Measurements from ENCODE around the gene PRPF40A. TPM values are rescaled to one million over a fixed set of nuclear protein-coding genes. Genes with fewer than 3 reads are reported as not detected.
"Not testable (repeated sequence)": the region's sequence is repeated elsewhere in the genome, so short reads cannot be mapped to it uniquely, and the experiment has no call there.

PRPF40A gene
- polyA plus RNA-seq: 10 to 100 TPM; 15.6 to 26.1 TPM

- Histone ChIP-seq H3K36me3 (ENCODE audit: control insufficient read depth in 2 of 2, insufficient read depth in 2 of 2, low read length in 1 of 2) (peaks cover 0 to 1% of the 10 kb centered on the region in 2 donors), H3K4me1 (ENCODE audit: control insufficient read depth in 2 of 2, insufficient read depth in 2 of 2, low read length in 1 of 2) (peaks cover 0 to 2% of the 10 kb centered on the region in 2 donors), H3K4me3 (ENCODE audit: low read depth in 1 of 2, low read length in 2 of 2) (peak within 1 kb of the TSS; percentile 88 to 91), H3K27me3 (ENCODE audit: control insufficient read depth in 1 of 2, insufficient read depth in 2 of 2, low read length in 2 of 2) (no peaks in the 10 kb centered on the region), H3K9me3 (ENCODE audit: control insufficient read depth in 2 of 2, insufficient read depth in 1 of 2, low read depth in 1 of 2, low read length in 1 of 2) (no peaks in the 10 kb centered on the region), H3K27ac (ENCODE audit: low read depth in 2 of 2, low read length in 1 of 2) (peak within 1 kb of the TSS; percentile 99 to 100)
- 0 to 1% methylated on average over 65 to 71 of the region's 71 CpGs for WGBS, 2 donors
Measured at GRCh38 chr2:152717228-152718075, at the start of gene PRPF40A. Gene PRPF40A (minus strand): TSS chr2:152717461. CDS start chr2:152717439, 22 bp downstream.

DNA sequence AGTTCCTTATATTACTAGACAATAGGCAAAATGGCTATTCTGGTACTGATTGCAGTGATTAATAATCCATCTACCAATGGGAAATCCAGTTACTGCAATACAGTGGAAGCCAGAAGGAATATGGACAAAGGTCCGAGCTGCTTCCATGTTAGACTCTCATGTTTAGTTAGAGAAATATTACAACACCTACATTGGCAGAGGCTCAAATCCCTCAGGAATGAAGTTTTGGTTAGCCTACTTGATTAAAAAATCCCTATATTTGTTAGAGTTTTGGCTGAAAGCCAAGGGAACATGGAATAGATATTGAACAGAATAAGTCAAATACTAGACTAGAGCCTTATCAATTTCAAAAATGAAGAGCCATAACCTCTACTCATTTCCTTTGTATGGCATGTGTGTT lies 49.7 kb upstream of the PRPF40A start:
- Histone ChIP-seq H3K4me1 (ENCODE audit: control insufficient read depth in 2 of 2, insufficient read depth in 2 of 2, low read length in 1 of 2) (no peaks in the 10 kb centered on the region), H3K27me3 (ENCODE audit: control insufficient read depth in 1 of 2, insufficient read depth in 2 of 2, low read length in 2 of 2) (no peaks in the 10 kb centered on the region), H3K36me3 (ENCODE audit: control insufficient read depth in 2 of 2, insufficient read depth in 2 of 2, low read length in 1 of 2) (peaks cover 0 to 2% of the 10 kb centered on the region in 2 donors), H3K4me3 (ENCODE audit: low read depth in 1 of 2, low read length in 2 of 2) (no peak overlapping the region), H3K27ac (ENCODE audit: low read depth in 2 of 2, low read length in 1 of 2) (no peak overlapping the region), H3K9me3 (ENCODE audit: control insufficient read depth in 2 of 2, insufficient read depth in 1 of 2, low read depth in 1 of 2, low read length in 1 of 2) (no peaks in the 10 kb centered on the region)
- 59 to 68% methylated on average over 1 of the region's 1 CpG for WGBS, 2 donors

DNA sequence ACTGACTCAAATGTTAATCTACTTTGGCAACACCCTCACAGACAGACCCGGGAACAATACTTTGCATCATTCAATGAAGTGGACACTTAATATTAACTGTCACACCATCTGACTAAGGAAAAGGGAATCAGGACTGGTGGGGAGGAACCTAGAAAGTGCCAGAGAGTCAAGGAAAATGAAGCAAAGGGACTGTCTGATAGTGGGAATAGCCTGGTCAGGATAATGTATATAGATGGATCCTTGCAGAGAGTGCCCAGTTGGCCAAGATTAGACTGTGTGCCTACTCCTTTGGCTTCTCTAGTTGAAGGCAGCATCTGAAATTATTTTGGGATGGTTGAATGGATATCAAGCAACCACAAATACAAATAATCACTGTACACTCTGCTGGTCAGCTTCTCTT lies 46.4 kb upstream of the PRPF40A start:
- Histone ChIP-seq H3K27ac (ENCODE audit: low read depth in 2 of 2, low read length in 1 of 2) (no peak overlapping the region), H3K36me3 (ENCODE audit: control insufficient read depth in 2 of 2, insufficient read depth in 2 of 2, low read length in 1 of 2) (peaks cover 0 to 2% of the 10 kb centered on the region in 2 donors), H3K4me1 (ENCODE audit: control insufficient read depth in 2 of 2, insufficient read depth in 2 of 2, low read length in 1 of 2) (no peaks in the 10 kb centered on the region), H3K4me3 (ENCODE audit: low read depth in 1 of 2, low read length in 2 of 2) (no peak overlapping the region), H3K27me3 (ENCODE audit: control insufficient read depth in 1 of 2, insufficient read depth in 2 of 2, low read length in 2 of 2) (no peaks in the 10 kb centered on the region), H3K9me3 (ENCODE audit: control insufficient read depth in 2 of 2, insufficient read depth in 1 of 2, low read depth in 1 of 2, low read length in 1 of 2) (no peaks in the 10 kb centered on the region)
- 82 to 91% methylated on average over 1 of the region's 1 CpG for WGBS, 2 donors

- not testable (repeated sequence) for H3K27me3 ChIP-seq (ENCODE audit: control insufficient read depth in 1 of 2, insufficient read depth in 2 of 2, low read length in 2 of 2); H3K9me3 ChIP-seq (ENCODE audit: control insufficient read depth in 2 of 2, insufficient read depth in 1 of 2, low read depth in 1 of 2, low read length in 1 of 2); H3K36me3 ChIP-seq (ENCODE audit: control insufficient read depth in 2 of 2, insufficient read depth in 2 of 2, low read length in 1 of 2); H3K4me3 ChIP-seq (ENCODE audit: low read depth in 1 of 2, low read length in 2 of 2); H3K27ac ChIP-seq (ENCODE audit: low read depth in 2 of 2, low read length in 1 of 2); H3K4me1 ChIP-seq (ENCODE audit: control insufficient read depth in 2 of 2, insufficient read depth in 2 of 2, low read length in 1 of 2)
- 88 to 94% methylated on average over 4 of the region's 4 CpGs for WGBS, 2 donors
Measured at GRCh38 chr2:152763208-152763607, 45.9 kb upstream of the PRPF40A start.

GRCh38 chr2:152762202-152762601 lies 44.9 kb upstream of the PRPF40A start:
- WGBS, 2 donors: 74 to 75% methylated on average over 5 of the region's 5 CpGs
- Histone ChIP-seq H3K27me3 (ENCODE audit: control insufficient read depth in 1 of 2, insufficient read depth in 2 of 2, low read length in 2 of 2) (no peaks in the 10 kb centered on the region), H3K4me1 (ENCODE audit: control insufficient read depth in 2 of 2, insufficient read depth in 2 of 2, low read length in 1 of 2) (no peaks in the 10 kb centered on the region), H3K9me3 (ENCODE audit: control insufficient read depth in 2 of 2, insufficient read depth in 1 of 2, low read depth in 1 of 2, low read length in 1 of 2) (no peaks in the 10 kb centered on the region), H3K36me3 (ENCODE audit: control insufficient read depth in 2 of 2, insufficient read depth in 2 of 2, low read length in 1 of 2) (peaks cover 0 to 2% of the 10 kb centered on the region in 2 donors), H3K4me3 (ENCODE audit: low read depth in 1 of 2, low read length in 2 of 2) (no peak overlapping the region), H3K27ac (ENCODE audit: low read depth in 2 of 2, low read length in 1 of 2) (no peak overlapping the region)

- Histone ChIP-seq H3K9me3 (ENCODE audit: control insufficient read depth in 2 of 2, insufficient read depth in 1 of 2, low read depth in 1 of 2, low read length in 1 of 2) (no peaks in the 10 kb centered on the region), H3K27ac (ENCODE audit: low read depth in 2 of 2, low read length in 1 of 2) (no peak overlapping the region), H3K27me3 (ENCODE audit: control insufficient read depth in 1 of 2, insufficient read depth in 2 of 2, low read length in 2 of 2) (no peaks in the 10 kb centered on the region), H3K4me1 (ENCODE audit: control insufficient read depth in 2 of 2, insufficient read depth in 2 of 2, low read length in 1 of 2) (no peaks in the 10 kb centered on the region), H3K4me3 (ENCODE audit: low read depth in 1 of 2, low read length in 2 of 2) (no peak overlapping the region), H3K36me3 (ENCODE audit: control insufficient read depth in 2 of 2, insufficient read depth in 2 of 2, low read length in 1 of 2) (peaks cover 0 to 2% of the 10 kb centered on the region in 2 donors)
- 72 to 80% methylated on average over 4 of the region's 4 CpGs for WGBS, 2 donors
Measured at GRCh38 chr2:152761214-152761613, 44.0 kb upstream of the PRPF40A start.

DNA sequence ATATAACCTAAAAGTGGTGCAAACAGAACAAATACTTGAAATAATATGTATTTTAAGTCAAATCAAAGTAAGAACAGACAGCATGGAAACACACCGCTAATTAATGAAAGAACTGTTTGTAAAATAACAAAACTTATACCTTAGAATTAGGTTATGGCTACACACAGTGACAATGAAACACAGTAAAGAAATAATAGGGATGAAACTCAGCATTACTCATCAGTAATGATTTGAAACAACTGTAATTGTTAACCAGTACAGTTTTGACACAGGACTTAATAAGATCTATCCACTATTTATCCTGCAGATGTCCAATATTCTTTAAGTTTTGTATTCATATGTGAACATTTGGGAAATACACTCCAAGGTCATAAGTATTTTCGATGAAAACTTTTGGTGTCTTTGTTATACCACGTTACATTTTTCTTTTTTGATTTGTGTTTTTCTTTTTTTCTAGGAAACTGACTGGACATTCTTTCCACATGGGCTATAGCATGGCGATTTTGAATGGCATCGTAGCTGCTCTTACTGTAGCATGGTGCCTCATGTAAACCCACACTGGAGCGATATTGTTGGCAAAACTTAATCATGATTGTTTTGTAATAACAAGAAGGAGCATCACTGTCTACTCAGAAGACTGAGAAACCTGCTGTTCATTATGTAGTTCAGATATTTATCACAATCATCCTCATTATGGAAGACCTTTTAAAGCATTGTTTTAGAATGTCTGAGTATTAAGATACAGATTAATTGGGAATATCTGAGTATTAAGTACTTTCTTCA lies 42.2 kb upstream of the PRPF40A start:
- Histone ChIP-seq H3K36me3 (ENCODE audit: control insufficient read depth in 2 of 2, insufficient read depth in 2 of 2, low read length in 1 of 2) (peaks cover 3 to 5% of the 10 kb centered on the region in 2 donors), H3K27ac (ENCODE audit: low read depth in 2 of 2, low read length in 1 of 2) (no peak overlapping the region), H3K27me3 (ENCODE audit: control insufficient read depth in 1 of 2, insufficient read depth in 2 of 2, low read length in 2 of 2) (no peaks in the 10 kb centered on the region), H3K9me3 (ENCODE audit: control insufficient read depth in 2 of 2, insufficient read depth in 1 of 2, low read depth in 1 of 2, low read length in 1 of 2) (no peaks in the 10 kb centered on the region), H3K4me1 (ENCODE audit: control insufficient read depth in 2 of 2, insufficient read depth in 2 of 2, low read length in 1 of 2) (no peaks in the 10 kb centered on the region), H3K4me3 (ENCODE audit: low read depth in 1 of 2, low read length in 2 of 2) (no peak overlapping the region)
- 94% methylated on average over 6 of the region's 6 CpGs for WGBS, 2 donors

GRCh38 chr2:152755029-152755428 lies 37.8 kb upstream of the PRPF40A start:
- Histone ChIP-seq H3K9me3 (ENCODE audit: control insufficient read depth in 2 of 2, insufficient read depth in 1 of 2, low read depth in 1 of 2, low read length in 1 of 2) (no peaks in the 10 kb centered on the region), H3K4me1 (ENCODE audit: control insufficient read depth in 2 of 2, insufficient read depth in 2 of 2, low read length in 1 of 2) (no peaks in the 10 kb centered on the region), H3K4me3 (ENCODE audit: low read depth in 1 of 2, low read length in 2 of 2) (no peak overlapping the region), H3K36me3 (ENCODE audit: control insufficient read depth in 2 of 2, insufficient read depth in 2 of 2, low read length in 1 of 2) (peaks cover 3 to 10% of the 10 kb centered on the region in 2 donors), H3K27me3 (ENCODE audit: control insufficient read depth in 1 of 2, insufficient read depth in 2 of 2, low read length in 2 of 2) (no peaks in the 10 kb centered on the region), H3K27ac (ENCODE audit: low read depth in 2 of 2, low read length in 1 of 2) (no peak overlapping the region)
- WGBS, 2 donors: 86 to 91% methylated on average over 13 of the region's 13 CpGs

- not testable (repeated sequence) for H3K4me1 ChIP-seq (ENCODE audit: control insufficient read depth in 2 of 2, insufficient read depth in 2 of 2, low read length in 1 of 2); H3K4me3 ChIP-seq (ENCODE audit: low read depth in 1 of 2, low read length in 2 of 2); H3K36me3 ChIP-seq (ENCODE audit: control insufficient read depth in 2 of 2, insufficient read depth in 2 of 2, low read length in 1 of 2); H3K27me3 ChIP-seq (ENCODE audit: control insufficient read depth in 1 of 2, insufficient read depth in 2 of 2, low read length in 2 of 2); H3K9me3 ChIP-seq (ENCODE audit: control insufficient read depth in 2 of 2, insufficient read depth in 1 of 2, low read depth in 1 of 2, low read length in 1 of 2); H3K27ac ChIP-seq (ENCODE audit: low read depth in 2 of 2, low read length in 1 of 2)
- WGBS, 2 donors: 87% methylated on average over 4 of the region's 4 CpGs
Measured at GRCh38 chr2:152747751-152748150, 30.5 kb upstream of the PRPF40A start.
